IPS-11a (cell line): ENCODE results near the gene MIA2.

Source experiments
- H3K4me3 ChIP-seq: one replicate; pipeline ENCODE4 v1.5.1; 2013; ENCODE audit warnings: low read depth, low read length, control low read depth

Gene MIA2

GRCh38 chr14:39434401-39434800 lies 200.7 kb downstream of the MIA2 start:
- no peak overlapping the region for H3K4me3 ChIP-seq

GRCh38 chr14:39435241-39435640 lies 201.5 kb downstream of the MIA2 start:
- H3K4me3 ChIP-seq: no peak overlapping the region
